ENCODE data around the gene EPHA10. TPM values are rescaled to one million over a fixed set of nuclear protein-coding genes. Genes with fewer than 3 reads are reported as not detected.
A peak's percentile ranks its signal among the peaks of the same experiment; 100 is the strongest.

Gene EPHA10
- total RNA-seq (2021) (1.3 to 1.5 TPM (median 1.3 TPM) in 3 replicates), Bru-seq, nascent RNA (percentile 21 among the genes with signal in this experiment)
- long read RNA-seq, experiment 1, partial matches to known transcripts: 0 of 3 reads
- long read RNA-seq, experiment 1, other reads (novel, unspliced or antisense): 1 of 3 reads
- long read RNA-seq, experiment 2, partial matches to known transcripts: 0 of 1 reads
- long read RNA-seq, experiment 2, other reads (novel, unspliced or antisense): 1 of 1 reads
- long read RNA-seq, experiment 3: 0 reads

DNA sequence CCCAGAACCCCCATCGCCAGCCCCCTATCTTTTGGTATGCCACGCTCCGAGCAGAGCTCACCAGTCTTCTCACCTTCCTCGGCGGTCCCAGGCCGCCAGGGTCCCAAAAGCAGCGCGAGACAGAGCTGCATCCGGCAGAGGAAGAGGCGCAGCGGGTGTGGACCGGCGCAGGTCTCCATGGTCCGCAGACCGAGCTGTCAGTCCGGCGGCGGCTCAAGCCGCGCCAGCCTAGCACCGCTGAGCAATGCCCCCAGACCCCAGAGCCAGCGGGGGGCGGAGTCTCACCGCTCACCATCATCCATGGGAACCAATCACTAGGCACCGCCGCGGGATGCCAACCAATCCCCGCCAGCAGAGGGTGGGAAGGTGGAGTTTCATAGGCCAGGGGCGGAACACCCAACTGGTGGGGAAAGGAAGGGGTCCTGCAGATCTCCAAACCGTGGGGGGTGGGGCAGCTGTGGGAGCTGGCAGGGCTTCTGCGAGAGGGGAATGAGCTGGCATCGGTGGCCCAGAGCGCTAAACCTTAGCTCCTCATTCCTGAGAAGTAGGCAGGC lies at the start of gene EPHA10:
Gene EPHA10, minus strand, starts transcription at position 233 of the 554 bp plus-strand sequence. Its CDS starts 54 bp downstream, at position 179.
- Mint-ChIP-seq H3K4me1 (peaks cover 26% of the 10 kb centered on the region), H3K9me3 (no peaks in the 10 kb centered on the region), H3K27me3 (ENCODE audit: low read depth) (peaks cover 89% of the 10 kb centered on the region), H3K36me3 (no peaks in the 10 kb centered on the region), H3K4me3 (peak within 1 kb of the TSS; percentile 78), H3K27ac (no peak within 1 kb of the TSS)
- ChIA-PET CTCF (interaction anchor here (0.6 to 3.7 kb wide), 14 partner anchors 9 to 757 kb away, joined by 3 to 40 read pairs (median 6); partner anchors contain the start of genes C1orf122, CDCA8, MTF1 and YRDC), POLR2A (interaction anchor here (1.2 to 1.3 kb wide), 2 partner anchors 10 to 75 kb away, joined by 3 to 6 read pairs; a partner anchor contains a TSS)
- DNase-seq (ENCODE audit: low spot score): peak; percentile 91
- TF ChIP-seq NFYB (CRISPR knock-in tag; conservative IDR thresholded peaks at IDR 0.05; ENCODE audit: low read depth) (peak; percentile 82), FOXP1 (CRISPR knock-in tag; IDR thresholded peaks at IDR 0.05; ENCODE audit: borderline replicate concordance) (no peak)
- ATAC-seq: peak; percentile 82

DNA sequence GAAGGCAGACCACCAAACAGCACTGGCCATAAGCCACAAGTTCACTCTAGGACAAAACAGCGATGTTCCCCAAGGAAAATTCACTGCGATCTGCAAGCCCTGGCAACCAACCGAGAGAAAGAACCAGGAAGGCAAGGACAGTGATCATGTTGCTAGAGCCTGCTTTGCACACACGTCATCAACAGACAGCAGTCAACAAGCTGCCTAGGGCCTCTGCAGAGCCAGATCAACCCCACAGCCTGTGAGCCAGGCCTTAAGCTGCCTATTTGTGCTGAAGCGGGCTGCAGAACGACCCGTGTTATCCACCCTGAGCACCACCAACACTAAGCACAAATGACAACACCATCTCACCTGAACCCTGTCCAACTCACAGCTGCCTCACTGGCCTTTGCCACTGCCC lies 49.3 kb upstream of the EPHA10 start:
- POLR2A ChIA-PET: no interaction called here
- H3K27ac Mint-ChIP-seq: peak overlapping the region; percentile 45; the same call in 1 of the 2 replicates
- ATAC-seq (no peak), DNase-seq (ENCODE audit: low spot score) (no peak)
- no peaks in the 10 kb centered on the region for H3K27me3 Mint-ChIP-seq (ENCODE audit: low read depth)
- TF ChIP-seq SMAD3 (CRISPR knock-in tag; IDR thresholded peaks at IDR 0.05; ENCODE audit: borderline replicate concordance) (no peak), ATF1 (CRISPR knock-in tag; IDR thresholded peaks at IDR 0.05) (no peak), ZNF219 (CRISPR knock-in tag; IDR thresholded peaks at IDR 0.05; ENCODE audit: borderline replicate concordance) (no peak), KAT7 (CRISPR knock-in tag; IDR thresholded peaks at IDR 0.05; ENCODE audit: borderline replicate concordance) (no peak), IRF2 (CRISPR knock-in tag; IDR thresholded peaks at IDR 0.05; ENCODE audit: borderline replicate concordance, low read depth) (no peak), TP53 (CRISPR knock-in tag; IDR thresholded peaks at IDR 0.05) (no peak), MYBL2 (CRISPR knock-in tag; IDR thresholded peaks at IDR 0.05) (no peak), CBFB (CRISPR knock-in tag; IDR thresholded peaks at IDR 0.05; ENCODE audit: low read depth) (no peak), ZNF317 (CRISPR knock-in tag; IDR thresholded peaks at IDR 0.05; ENCODE audit: borderline replicate concordance, low read depth) (no peak), MXD4 (CRISPR knock-in tag; IDR thresholded peaks at IDR 0.05; ENCODE audit: borderline replicate concordance) (no peak), RORB (CRISPR knock-in tag; IDR thresholded peaks at IDR 0.05) (no peak), MAX (CRISPR knock-in tag; IDR thresholded peaks at IDR 0.05) (no peak)
- TF ChIP-seq, protein P1, sequence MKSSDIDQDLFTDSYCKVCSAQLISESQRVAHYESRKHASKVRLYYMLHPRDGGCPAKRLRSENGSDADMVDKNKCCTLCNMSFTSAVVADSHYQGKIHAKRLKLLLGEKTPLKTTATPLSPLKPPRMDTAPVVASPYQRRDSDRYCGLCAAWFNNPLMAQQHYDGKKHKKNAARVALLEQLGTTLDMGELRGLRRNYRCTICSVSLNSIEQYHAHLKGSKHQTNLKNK (CRISPR knock-in tag; IDR thresholded peaks at IDR 0.05): no peak
- TF ChIP-seq, protein P2, sequence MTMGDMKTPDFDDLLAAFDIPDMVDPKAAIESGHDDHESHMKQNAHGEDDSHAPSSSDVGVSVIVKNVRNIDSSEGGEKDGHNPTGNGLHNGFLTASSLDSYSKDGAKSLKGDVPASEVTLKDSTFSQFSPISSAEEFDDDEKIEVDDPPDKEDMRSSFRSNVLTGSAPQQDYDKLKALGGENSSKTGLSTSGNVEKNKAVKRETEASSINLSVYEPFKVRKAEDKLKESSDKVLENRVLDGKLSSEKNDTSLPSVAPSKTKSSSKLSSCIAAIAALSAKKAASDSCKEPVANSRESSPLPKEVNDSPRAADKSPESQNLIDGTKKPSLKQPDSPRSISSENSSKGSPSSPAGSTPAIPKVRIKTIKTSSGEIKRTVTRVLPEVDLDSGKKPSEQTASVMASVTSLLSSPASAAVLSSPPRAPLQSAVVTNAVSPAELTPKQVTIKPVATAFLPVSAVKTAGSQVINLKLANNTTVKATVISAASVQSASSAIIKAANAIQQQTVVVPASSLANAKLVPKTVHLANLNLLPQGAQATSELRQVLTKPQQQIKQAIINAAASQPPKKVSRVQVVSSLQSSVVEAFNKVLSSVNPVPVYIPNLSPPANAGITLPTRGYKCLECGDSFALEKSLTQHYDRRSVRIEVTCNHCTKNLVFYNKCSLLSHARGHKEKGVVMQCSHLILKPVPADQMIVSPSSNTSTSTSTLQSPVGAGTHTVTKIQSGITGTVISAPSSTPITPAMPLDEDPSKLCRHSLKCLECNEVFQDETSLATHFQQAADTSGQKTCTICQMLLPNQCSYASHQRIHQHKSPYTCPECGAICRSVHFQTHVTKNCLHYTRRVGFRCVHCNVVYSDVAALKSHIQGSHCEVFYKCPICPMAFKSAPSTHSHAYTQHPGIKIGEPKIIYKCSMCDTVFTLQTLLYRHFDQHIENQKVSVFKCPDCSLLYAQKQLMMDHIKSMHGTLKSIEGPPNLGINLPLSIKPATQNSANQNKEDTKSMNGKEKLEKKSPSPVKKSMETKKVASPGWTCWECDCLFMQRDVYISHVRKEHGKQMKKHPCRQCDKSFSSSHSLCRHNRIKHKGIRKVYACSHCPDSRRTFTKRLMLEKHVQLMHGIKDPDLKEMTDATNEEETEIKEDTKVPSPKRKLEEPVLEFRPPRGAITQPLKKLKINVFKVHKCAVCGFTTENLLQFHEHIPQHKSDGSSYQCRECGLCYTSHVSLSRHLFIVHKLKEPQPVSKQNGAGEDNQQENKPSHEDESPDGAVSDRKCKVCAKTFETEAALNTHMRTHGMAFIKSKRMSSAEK (CRISPR knock-in tag; IDR thresholded peaks at IDR 0.05; ENCODE audit: borderline replicate concordance): no peak
- TF ChIP-seq, protein P3, sequence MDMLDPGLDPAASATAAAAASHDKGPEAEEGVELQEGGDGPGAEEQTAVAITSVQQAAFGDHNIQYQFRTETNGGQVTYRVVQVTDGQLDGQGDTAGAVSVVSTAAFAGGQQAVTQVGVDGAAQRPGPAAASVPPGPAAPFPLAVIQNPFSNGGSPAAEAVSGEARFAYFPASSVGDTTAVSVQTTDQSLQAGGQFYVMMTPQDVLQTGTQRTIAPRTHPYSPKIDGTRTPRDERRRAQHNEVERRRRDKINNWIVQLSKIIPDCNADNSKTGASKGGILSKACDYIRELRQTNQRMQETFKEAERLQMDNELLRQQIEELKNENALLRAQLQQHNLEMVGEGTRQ (CRISPR knock-in tag; IDR thresholded peaks at IDR 0.05): no peak
- TF ChIP-seq, protein P4, sequence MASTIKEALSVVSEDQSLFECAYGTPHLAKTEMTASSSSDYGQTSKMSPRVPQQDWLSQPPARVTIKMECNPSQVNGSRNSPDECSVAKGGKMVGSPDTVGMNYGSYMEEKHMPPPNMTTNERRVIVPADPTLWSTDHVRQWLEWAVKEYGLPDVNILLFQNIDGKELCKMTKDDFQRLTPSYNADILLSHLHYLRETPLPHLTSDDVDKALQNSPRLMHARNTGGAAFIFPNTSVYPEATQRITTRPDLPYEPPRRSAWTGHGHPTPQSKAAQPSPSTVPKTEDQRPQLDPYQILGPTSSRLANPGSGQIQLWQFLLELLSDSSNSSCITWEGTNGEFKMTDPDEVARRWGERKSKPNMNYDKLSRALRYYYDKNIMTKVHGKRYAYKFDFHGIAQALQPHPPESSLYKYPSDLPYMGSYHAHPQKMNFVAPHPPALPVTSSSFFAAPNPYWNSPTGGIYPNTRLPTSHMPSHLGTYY (CRISPR knock-in tag; IDR thresholded peaks at IDR 0.05): no peak
- no peaks in the 10 kb centered on the region for H3K9me3 Mint-ChIP-seq
- H3K4me1 Mint-ChIP-seq: peaks cover 4% of the 10 kb centered on the region; the same call in 1 of the 2 replicates
- no peaks in the 10 kb centered on the region; the same call in 1 of the 2 replicates for H3K36me3 Mint-ChIP-seq
- H3K4me3 Mint-ChIP-seq: no peak overlapping the region
- CTCF ChIA-PET: no interaction called here

All from WTC11 (cell line).